Uterus (tissue), 4 donors: ENCODE results near the gene TRIM8. TPM values are rescaled to one million over a fixed set of nuclear protein-coding genes. Genes with fewer than 3 reads are reported as not detected.

Experiments used
- DNase-seq, 2 donors: peaks; one replicate each; pipeline ENCODE4 v3.0.0-alpha.2; 2019 to 2020
- H3K27ac ChIP-seq, 2 donors: fragments of 200-600 bp; sonication (generic); 1 replicate in 1 of 2; 2 replicates in 1 of 2; pipeline ENCODE4 v1.5.1; 2016 to 2018
- H3K27me3 ChIP-seq, 2 donors: fragments of 200-600 bp; sonication (generic); one replicate each; pipeline ENCODE4 v1.5.1; 2018 to 2019; ENCODE audit warnings: control low read depth in 1 of 2
- H3K36me3 ChIP-seq, 2 donors: fragments of 200-600 bp; sonication (generic); one replicate each; pipeline ENCODE4 v1.5.1; 2019; ENCODE audit warnings: control low read depth in 1 of 2
- H3K4me1 ChIP-seq, 2 donors: fragments of 200-600 bp; sonication (generic); one replicate each; pipeline ENCODE4 v1.5.1; 2018 to 2019; ENCODE audit warnings: control low read depth in 1 of 2
- H3K4me3 ChIP-seq, 2 donors: fragments of 200-600 bp; sonication (generic); 1 replicate in 1 of 2; 2 replicates in 1 of 2; pipeline ENCODE4 v1.5.1; 2018 to 2019; ENCODE audit warnings: mild to moderate bottlenecking in 1 of 2
- H3K9me3 ChIP-seq, 2 donors: fragments of 200-600 bp; sonication (generic); one replicate each; pipeline ENCODE4 v1.5.1; 2019; ENCODE audit warnings: control low read depth in 1 of 2
- CTCF ChIP-seq, 4 experiments: fragments of 200-600 bp in 2 of 4; fragments of 450-650 bp in 2 of 4; sonication (generic) in 2 of 4; IDR thresholded peaks; one replicate each; pipeline ENCODE4 v1.5.1; 2016 to 2019; ENCODE audit warnings: antibody characterized with exemption in 4 of 4, mild to moderate bottlenecking in 2 of 4, moderate library complexity in 1 of 4
- POLR2A ChIP-seq, 2 donors: fragments of 450-650 bp; IDR thresholded peaks; one replicate each; pipeline ENCODE4 v1.6.1; 2016; ENCODE audit warnings: antibody characterized with exemption in 2 of 2, mild to moderate bottlenecking in 1 of 2, moderate library complexity in 1 of 2
- intact Hi-C: fragments of 100-400 bp; cut with DNase I; formaldehyde crosslinking; loops from one replicate; pipeline ENCODE4 v1.15.1; 2023; ENCODE audit warnings: low total_unique reads
- total RNA-seq, 4 donors: library from RNA; depleted of rRNA in 3 of 4; stranded (reverse); fragments of >200 nt in 3 of 4; gene quantifications; one replicate each; pipeline versions ENCODE4 v1.1.0 to v1.2.4, GENCODE V29; 2014 to 2023
- donor health status: DM: yes; HTN: yes; CAD: no.

Gene TRIM8
- total RNA-seq, 4 donors from 2014 or later: 71.2 to 119 (median 102) TPM

- DNase-seq: no peak
- no peaks in the 10 kb centered on the region for H3K9me3 ChIP-seq
- TF ChIP-seq CTCF (IDR thresholded peaks at IDR 0.05): no peak
- H3K27ac ChIP-seq: no peak overlapping the region
- intact Hi-C loops: no loop called here
- H3K4me1 ChIP-seq: peaks cover 6 to 15% of the 10 kb centered on the region in 2 donors
- H3K4me3 ChIP-seq: no peak overlapping the region
- H3K36me3 ChIP-seq: no peaks in the 10 kb centered on the region
- H3K27me3 ChIP-seq: no peaks in the 10 kb centered on the region
Measured at GRCh38 chr10:102635377-102635776, 8.9 kb upstream of the TRIM8 start.

GRCh38 chr10:102639537-102639936 lies 4.7 kb upstream of the TRIM8 start:
- Histone ChIP-seq H3K27ac (no peak overlapping the region), H3K4me1 (no peaks in the 10 kb centered on the region), H3K36me3 (no peaks in the 10 kb centered on the region), H3K9me3 (no peaks in the 10 kb centered on the region), H3K27me3 (no peaks in the 10 kb centered on the region), H3K4me3 (no peak overlapping the region)
- no peak for DNase-seq
- intact Hi-C loops: no loop called here
- TF ChIP-seq CTCF (IDR thresholded peaks at IDR 0.05): no peak
- TF ChIP-seq POLR2A (IDR thresholded peaks at IDR 0.05): no peak

GRCh38 chr10:102641402-102641801 lies 2.9 kb upstream of the TRIM8 start:
- intact Hi-C loops: no loop called here
- TF ChIP-seq POLR2A (IDR thresholded peaks at IDR 0.05) (no peak), CTCF (IDR thresholded peaks at IDR 0.05) (no peak)
- no peak for DNase-seq
- H3K27me3 ChIP-seq: no peaks in the 10 kb centered on the region
- H3K4me1 ChIP-seq: no peaks in the 10 kb centered on the region
- H3K27ac ChIP-seq: peak overlapping the region; percentile 97 to 100
- no peaks in the 10 kb centered on the region for H3K9me3 ChIP-seq
- H3K4me3 ChIP-seq: peak overlapping the region; percentile 54 to 81
- no peaks in the 10 kb centered on the region for H3K36me3 ChIP-seq

GRCh38 chr10:102641880-102642735 lies 2.2 kb upstream of the TRIM8 start:
- intact Hi-C loops: no loop called here
- DNase-seq: peak; percentile 98 to 99
- Histone ChIP-seq H3K9me3 (no peaks in the 10 kb centered on the region), H3K4me1 (peaks cover 0 to 3% of the 10 kb centered on the region in 2 donors), H3K27ac (peak overlapping the region; percentile 97 to 100), H3K4me3 (peak overlapping the region; percentile 54 to 81), H3K36me3 (no peaks in the 10 kb centered on the region), H3K27me3 (no peaks in the 10 kb centered on the region)
- TF ChIP-seq CTCF (IDR thresholded peaks at IDR 0.05): peak in 2 of 4 experiments; percentile 7 to 9
- TF ChIP-seq POLR2A (IDR thresholded peaks at IDR 0.05): peak; percentile 77 to 96

DNA sequence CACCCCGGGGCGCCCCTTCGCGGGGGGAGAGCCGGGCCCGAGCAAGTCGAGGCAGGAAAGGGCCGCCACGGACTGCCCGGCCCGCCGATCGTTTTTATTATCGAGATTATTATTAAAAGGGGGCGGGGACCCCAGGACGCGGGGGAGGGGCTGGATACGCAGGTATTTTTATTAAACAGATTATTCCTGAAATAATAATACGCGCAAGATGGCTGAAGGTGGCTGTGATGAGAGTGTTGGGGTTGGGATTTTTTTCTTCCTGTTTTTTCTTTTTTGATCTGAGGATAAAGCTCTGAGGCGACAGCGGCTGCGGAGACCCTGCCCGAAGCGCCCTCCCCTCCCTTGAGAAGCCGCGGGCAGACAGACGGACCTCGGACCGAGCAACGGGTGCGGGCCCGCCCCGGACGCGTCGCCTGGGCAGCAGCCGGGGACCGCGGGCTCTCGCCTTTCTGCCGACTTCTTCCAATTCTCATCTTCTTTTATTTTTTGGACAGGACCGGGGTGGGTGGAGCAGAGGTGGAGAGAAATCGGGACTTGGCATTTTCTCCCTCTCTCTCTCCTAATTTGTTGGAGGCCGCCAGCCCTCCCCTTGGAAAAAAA lies 1.4 kb upstream of the TRIM8 start:
- Histone ChIP-seq H3K36me3 (no peaks in the 10 kb centered on the region), H3K27ac (peak overlapping the region; percentile 97 to 100), H3K4me1 (peaks cover 0 to 10% of the 10 kb centered on the region in 2 donors), H3K27me3 (no peaks in the 10 kb centered on the region), H3K4me3 (peak overlapping the region; percentile 54 to 81), H3K9me3 (no peaks in the 10 kb centered on the region)
- intact Hi-C loops: no loop called here
- TF ChIP-seq CTCF (IDR thresholded peaks at IDR 0.05): peak in 1 of 4 experiments; percentile 22
- TF ChIP-seq POLR2A (IDR thresholded peaks at IDR 0.05): peak; percentile 50 to 54
- DNase-seq: peak; percentile 73 to 75
